Adrenal gland (tissue), 5 donors: ENCODE measurements around the gene RPL41.

Experiments
- CTCF ChIP-seq, 6 experiments: fragments of 450-650 bp in 4 of 6; fragments of 200-600 bp in 2 of 6; sonication (generic) in 1 of 6; IDR thresholded peaks; 1 replicate in 5 of 6; 2 replicates in 1 of 6; pipeline versions ENCODE4 v1.5.1 to v1.8.0; 2016 to 2021; ENCODE audit warnings: antibody characterized with exemption in 6 of 6, mild to moderate bottlenecking in 2 of 6, moderate library complexity in 1 of 6
- POLR2A ChIP-seq, 2 donors: fragments of 450-650 bp; IDR thresholded peaks; one replicate each; pipeline ENCODE4 v1.6.1; 2017; ENCODE audit warnings: antibody characterized with exemption in 2 of 2, mild to moderate bottlenecking in 2 of 2, moderate library complexity in 1 of 2
- donor health status: DM: no; HTN: no; CAD: no.

DNA sequence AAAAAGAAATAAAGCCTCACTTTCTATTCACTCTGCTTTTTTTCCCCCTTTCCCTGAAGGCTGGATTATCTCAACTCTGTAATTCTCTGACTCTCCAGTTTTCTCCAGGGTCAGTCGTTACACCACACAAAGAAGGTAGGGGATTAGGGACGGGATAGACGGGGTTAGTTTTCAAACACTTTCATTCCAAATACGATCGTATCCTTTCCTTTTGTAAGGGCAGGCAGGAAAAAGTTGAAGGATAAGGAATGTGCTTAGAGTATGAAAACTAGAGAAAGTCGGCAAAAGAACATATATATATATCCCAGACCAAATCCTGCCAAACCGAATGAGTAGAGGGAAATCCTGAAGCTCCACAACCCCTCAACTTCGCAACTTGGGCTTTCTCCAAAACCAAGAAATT is 11.1 kb downstream of the RPL41 start:
- TF ChIP-seq CTCF (IDR thresholded peaks at IDR 0.05) (no peak), POLR2A (IDR thresholded peaks at IDR 0.05) (no peak)
